GM18907 (cell line): Measurements from ENCODE around the gene LNPK.
"Not testable (repeated sequence)": the region's sequence is repeated elsewhere in the genome, so short reads cannot be mapped to it uniquely, and the experiment has no call there.

Experiments
- ATAC-seq: cut with Tn5 transposase; IDR thresholded peaks from one replicate; pipeline ENCODE4 v1.9.1; 2021; ENCODE audit warnings: mild to moderate bottlenecking, moderate library complexity; ENCODE audit not compliant: unreplicated experiment

Gene LNPK

DNA sequence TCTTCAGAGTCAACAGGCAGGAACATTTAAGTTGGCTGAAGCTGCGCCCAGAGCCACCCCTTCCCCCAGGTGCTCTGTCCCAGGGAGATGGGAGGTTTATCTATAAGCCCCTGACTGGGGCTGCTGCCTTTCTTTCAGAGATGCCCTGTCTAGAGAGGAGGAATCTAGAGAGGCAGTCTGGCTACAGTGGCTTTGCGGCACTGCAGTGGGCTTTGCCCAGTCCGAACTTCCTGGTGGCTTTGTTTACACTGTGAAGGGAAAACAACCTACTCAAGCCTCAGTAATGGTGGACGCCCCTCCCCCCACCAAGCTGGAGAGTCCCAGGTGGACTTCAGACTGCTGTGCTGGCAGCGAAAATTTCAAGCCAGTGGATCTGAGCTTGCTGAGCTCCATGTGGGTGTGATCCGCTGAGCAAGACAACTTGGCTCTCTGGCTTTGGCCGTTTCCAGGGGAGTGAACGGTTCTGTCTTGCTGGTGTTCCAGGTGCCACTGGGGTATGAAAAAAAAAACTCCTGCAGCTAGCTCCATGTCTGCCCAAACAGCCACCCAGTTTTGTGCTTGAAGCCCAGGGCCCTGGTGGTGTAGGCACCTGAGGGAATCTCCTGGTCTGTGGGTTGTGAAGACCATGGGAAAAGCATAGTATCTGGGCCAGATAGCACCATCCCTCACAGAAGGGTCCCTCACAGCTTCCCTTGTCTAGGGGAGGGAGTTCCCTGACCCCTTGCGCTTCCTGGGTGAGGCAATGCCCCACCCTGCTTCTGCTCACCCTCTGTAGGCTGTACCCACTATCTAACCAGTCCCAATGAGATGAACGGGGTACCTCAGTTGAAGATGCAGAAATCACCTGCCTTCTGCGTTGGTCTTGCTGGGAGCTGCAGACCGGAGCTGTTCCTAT lies 88.0 kb downstream of the LNPK start:
- ATAC-seq, result not testable (repeated sequence)

DNA sequence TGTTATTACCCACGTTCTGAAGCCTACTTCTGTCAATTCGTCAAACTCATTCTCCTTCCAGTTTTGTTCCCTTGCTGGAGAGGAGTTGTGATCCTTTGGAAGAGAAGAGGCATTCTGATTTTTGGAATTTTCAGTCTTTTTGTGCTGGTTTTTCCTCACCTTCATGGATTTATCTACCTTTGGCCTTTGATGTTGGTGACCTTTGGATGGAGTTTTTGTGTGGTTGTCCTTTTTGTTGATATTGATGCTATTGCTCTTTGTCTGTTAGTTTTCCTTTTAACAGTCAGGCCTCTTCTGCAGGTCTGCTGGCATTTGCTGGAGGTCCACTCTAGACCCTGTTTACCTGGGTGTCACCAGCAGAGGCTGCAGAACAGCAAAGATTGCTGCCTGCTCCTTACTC lies 88.8 kb downstream of the LNPK start:
- not testable (repeated sequence) for ATAC-seq

DNA sequence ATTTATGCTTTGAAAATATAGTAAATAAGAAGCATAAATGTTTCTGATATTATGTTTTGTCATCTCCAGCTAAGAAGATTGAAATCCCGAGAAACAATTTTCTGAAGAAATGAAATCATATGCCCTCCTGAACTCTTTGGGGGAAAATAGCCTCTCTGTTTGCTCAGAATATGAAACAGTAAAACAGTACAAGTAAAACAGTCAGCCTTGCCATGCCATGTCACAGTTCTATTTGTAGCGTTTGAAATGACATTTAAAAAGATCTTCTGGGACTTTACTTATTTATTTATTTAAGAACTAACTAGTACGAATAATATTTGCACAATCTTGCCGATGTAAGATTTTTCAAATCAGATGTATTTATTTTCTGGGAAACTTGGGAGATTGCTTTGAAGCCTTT lies 98.0 kb downstream of the LNPK start:
- ATAC-seq, result no peak

DNA sequence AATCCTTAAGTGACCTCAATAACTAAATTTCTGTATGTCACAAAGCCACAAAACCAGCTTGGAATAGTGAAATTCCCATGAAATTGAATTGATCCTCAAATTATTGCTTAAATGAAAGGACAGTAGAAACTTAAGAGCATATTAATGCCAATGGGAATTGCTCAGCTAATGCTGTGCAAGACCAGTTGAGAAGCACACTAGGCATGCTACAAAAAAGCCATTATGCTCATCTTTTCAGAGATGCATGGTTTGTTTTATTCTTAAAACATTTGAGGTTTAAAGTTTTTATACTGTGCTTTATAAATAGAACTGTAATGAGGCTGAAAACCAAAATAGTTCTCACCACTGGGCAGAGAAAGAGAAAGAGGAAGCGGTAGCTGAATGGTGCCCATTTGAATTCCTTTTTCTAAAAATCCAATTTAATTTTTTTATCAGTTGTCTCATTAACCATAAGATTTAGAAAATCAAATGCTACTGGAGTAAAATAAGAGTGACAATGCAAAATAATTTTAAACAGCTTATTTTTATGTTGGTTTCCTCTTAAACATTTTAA lies 98.6 kb downstream of the LNPK start:
- ATAC-seq, result no peak

DNA sequence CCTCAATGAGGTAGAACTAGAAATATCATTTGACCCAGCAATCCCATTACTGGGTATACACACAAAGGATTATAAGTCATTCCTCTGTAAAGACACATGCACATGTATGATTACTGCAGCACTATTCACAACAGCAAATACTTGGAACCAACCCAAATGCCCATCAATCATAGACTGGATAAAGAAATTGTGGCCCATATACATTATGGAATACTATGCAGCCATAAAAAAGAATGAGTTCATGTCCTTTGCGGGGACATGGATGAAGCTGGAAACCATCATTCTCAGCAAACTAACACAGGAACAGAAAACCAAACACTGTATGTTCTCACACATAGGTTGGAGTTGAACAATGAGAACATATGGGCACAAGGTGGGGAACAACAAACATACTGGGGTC lies 106.1 kb downstream of the LNPK start:
- not testable (repeated sequence) for ATAC-seq

DNA sequence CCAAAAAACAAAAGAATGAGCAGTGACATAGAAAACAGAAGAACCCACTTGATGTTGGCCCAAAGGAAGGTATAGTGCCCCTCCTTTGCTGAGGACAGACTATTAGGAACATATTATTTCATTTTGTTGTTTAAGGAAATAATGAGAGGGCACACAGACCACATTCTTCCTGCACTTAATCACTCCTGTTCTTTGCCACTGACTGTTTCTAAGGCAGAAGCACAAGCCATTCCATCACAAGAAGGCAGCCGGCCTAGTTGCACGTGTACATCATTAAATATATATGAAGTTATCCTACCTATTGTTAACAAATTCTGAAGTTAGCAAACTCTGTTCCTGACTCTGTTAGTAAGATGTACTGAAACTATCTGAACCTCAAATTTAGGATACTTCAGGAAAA lies 110.0 kb downstream of the LNPK start:
- no peak for ATAC-seq

DNA sequence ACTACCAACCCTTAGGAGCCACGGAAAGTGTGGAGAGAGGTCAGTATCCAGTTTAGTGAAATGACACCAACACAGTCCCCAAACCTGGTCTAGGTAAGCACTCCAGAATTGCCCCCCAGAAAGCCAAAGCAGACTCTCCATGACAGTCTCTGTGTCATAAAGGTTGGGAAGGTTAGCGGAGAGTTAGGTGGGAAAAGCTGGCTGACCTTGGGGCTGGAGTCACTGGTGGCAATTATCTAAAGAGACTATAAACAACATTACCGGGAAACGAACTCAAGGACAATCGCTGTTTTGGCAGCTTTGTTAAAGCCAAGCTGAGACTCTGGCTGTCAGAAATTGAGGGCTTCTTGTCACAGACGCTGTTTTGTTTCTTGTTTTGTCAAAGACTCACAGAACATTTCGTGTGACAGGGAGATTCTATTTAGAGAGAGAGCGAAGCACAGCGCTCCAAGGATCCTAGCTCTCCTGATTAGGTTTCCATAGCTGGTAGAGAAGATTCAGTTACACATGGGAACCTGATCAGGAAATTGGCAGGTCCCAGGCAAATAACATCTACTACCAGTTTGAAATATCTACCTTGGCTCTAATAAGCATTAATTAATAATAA lies 111.3 kb downstream of the LNPK start:
- ATAC-seq, result no peak

DNA sequence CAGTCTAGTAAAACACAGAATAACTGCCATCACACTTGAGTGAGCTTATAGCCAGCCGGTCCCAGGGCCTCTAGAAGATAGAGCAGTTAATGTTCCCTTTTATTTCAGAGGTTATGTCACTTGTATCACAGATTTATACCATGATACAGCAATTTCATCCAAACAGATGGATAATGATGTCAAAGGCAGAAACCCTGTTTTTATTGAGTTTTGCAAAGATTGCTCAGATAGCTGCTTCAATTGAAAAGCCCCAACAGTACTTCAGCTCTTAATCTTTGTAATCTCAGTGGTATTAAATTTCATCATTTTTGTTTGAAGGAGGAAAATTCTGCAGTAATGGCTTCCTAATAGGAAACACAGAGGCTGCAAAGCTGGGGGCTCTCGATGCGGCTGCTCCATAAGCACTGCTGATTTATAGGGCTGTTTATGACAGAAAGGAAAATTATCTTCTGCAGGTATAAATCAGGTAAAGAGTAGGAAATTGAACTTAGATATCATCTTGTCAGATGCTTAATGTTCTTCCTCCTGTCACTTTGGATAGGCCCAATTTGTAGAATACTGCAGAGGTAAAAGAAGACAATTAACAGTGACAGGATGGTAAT lies 112.3 kb downstream of the LNPK start:
- ATAC-seq, result no peak

DNA sequence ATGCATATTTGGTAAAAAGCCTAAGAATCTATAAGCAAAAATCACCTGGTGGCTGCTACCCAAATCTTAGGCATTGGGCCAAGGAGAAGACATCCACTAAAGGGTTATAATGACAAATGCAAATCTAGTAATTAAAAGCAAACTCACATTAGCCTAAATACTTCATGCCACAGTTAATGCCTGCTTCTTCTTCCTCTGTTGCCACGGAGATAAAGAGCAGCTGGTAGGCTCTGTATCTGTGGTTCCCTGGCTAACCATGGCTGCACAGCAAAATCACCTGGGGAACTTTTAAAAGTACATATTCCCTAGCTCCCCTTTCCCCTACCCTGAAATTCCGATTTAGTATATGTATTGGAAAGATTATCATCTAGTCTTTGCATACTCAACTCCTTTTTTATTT lies 114.3 kb downstream of the LNPK start:
- no peak for ATAC-seq

DNA sequence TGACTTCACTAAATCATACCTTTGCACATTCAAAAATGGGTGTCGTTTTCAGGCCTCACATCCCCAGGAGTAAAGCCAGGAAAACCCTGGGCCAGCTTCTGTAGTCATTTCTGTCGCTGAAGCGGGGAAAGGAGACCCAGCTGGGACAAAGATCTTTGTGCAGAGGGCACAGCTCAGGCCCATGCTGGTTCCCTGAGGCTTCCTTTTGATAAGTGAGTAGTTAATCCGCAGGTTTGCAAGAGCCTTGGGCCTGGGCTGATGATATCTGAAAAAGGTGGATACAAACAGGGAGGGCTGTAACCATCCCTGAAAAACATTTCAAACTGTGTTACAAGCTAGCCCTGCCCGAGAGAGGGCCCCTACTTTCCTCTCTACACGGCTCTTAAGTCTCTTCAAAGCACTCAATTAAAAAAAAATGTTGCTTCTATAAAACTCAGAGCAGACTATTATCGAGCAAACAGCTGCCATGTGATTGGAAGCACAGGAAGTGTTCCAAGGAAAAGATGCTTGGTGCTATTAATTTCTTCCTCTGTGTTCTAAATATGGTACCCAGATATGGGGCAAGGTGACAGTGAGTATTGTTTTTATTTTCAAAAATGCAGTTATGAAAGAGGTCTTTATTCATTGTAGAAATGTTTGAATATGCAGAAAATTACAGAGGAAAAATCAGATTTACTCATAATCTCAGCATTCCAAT lies 117.2 kb downstream of the LNPK start:
- ATAC-seq, result no peak

DNA sequence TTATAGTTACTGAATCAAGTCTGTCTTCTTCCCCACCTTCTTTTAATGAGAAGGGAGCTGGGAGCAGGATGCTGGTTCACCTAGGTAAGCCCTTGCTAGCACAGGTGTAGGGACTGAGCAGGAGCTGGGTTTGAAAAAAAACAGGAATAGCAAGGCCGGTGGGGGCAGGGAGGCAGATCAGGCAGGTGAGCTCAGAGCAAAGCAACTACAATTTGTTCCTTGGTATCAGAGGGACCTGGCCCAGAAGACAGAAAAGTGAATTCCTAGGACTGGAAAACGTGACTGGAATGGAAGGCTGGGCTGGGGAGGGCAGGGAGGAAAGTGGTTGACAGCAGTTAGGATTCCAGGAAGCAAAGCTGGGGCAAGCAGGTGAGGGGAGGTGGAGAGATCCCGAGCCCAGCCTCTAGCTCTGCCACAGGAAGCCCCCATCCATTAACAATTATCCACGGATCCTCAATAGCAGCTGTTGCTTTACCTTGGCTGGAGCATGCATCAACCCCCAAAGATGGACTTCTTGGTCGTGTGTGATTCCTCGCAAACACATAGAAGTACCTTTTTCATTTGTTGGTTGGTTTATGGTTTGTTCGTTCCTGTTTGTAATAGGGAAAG lies 118.4 kb downstream of the LNPK start:
- no peak for ATAC-seq

DNA sequence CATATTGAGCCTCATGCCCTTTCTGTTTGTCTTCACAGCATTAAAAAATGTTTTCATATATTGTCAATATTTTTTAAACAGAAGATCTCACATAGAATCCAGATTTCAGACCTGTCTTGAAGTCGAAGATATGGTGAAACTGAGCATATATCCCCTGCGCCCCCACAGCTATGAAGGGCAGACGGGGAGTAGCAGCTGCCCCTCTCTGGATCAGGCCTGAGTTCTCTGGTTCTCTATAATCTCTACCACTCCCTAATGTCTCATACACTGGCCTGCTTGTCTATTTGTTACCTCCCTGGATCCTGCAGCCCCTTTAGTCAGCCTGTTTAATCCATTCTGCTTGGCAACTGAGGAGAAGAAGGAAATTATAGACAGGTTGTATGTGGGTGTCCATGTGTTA lies 122.4 kb downstream of the LNPK start:
- ATAC-seq, result no peak

DNA sequence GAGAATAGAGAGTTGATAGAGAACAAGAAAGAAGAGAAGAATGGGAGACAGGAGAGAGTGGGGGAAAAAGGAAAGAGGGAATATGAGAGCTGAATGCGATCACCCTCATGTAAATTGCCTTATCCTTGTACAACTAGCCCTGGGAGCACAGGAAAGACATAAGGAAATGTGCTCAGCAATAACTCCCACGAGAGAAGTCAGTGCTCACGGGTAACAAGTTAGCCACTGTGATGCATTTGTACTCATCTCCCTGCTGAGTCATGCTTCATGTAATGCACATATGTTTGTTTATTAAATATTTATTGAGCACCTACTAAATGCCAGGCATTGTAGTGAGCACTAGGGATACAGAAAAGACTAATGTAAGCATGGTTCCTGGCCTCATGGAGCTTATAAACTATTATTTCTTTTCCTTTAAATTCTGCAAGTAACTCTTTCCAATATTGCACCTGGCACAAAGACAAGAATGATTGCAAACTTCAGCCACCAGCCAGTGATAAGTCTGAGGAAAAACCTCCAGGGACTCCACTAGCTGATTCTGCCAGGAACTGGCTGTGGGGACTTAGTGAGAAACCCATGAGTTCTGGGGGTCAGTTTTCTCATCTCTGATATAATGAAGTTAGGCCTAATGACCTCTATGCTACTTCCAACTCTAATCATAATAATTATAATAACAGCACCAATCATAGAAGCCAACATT lies 124.1 kb downstream of the LNPK start:
- ATAC-seq, result no peak

DNA sequence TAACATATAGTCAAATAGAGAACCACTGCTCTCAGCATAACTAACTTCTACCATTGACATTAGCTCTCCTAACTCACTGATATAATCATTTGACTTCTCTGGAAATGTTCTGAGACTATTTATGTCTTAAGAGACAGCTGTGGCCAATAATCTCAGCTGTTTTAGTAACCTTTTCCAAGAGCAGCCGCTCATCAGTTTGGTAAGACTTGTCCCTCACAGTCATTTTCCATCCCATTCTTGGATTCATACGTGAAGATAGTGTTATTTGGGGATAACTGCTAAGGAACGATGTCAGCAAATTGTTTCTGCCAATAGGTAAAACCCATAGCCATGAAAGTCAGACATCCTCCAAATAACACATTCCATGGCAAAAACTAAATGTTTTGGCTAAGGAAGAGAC lies 127.8 kb downstream of the LNPK start:
- no peak for ATAC-seq
